PFSK-1 (cell line): Measurements from ENCODE around the gene ETV2.

Experiments used
- FOXP2 ChIP-seq: optimal IDR thresholded peaks from 2 replicates; pipeline ENCODE3; 2011; ENCODE audit warnings: borderline replicate concordance, control low read depth, inconsistent platforms; ENCODE audit not compliant: insufficient read depth; ENCODE audit errors: extremely low read length, extremely low read depth
- POLR2AphosphoS5 ChIP-seq: IDR thresholded peaks from 2 replicates; pipeline ENCODE4 v1.6.1; 2012; ENCODE audit warnings: low read depth, mild to moderate bottlenecking, control low read depth, low read length, moderate library complexity
- SIN3A ChIP-seq: IDR thresholded peaks from 2 replicates; pipeline ENCODE4 v1.6.1; 2012; ENCODE audit warnings: mild to moderate bottlenecking, low read length, moderate library complexity, borderline replicate concordance; ENCODE audit not compliant: insufficient read depth
- TAF1 ChIP-seq: IDR thresholded peaks from 2 replicates; pipeline ENCODE4 v1.6.1; 2012; ENCODE audit warnings: low read length, control low read depth, borderline replicate concordance; ENCODE audit not compliant: insufficient read depth
- TF ChIP-seq, protein P1 (sequence below), 2 experiments: IDR thresholded peaks; 2 replicates each; pipeline versions ENCODE4 v1.6.1 to v1.8.0; 2011 to 2012; ENCODE audit warnings: low read depth in 2 of 2, low read length in 2 of 2, control low read depth in 1 of 2, inconsistent platforms in 1 of 2, mild to moderate bottlenecking in 1 of 2, moderate library complexity in 1 of 2; ENCODE audit not compliant: insufficient read depth in 1 of 2

ETV2 gene

GRCh38 chr19:35693835-35694599 lies 52.5 kb downstream of the ETV2 start:
- TF ChIP-seq SIN3A, result no peak
- TF ChIP-seq FOXP2, result peak; percentile 42
- TF ChIP-seq, protein P1, sequence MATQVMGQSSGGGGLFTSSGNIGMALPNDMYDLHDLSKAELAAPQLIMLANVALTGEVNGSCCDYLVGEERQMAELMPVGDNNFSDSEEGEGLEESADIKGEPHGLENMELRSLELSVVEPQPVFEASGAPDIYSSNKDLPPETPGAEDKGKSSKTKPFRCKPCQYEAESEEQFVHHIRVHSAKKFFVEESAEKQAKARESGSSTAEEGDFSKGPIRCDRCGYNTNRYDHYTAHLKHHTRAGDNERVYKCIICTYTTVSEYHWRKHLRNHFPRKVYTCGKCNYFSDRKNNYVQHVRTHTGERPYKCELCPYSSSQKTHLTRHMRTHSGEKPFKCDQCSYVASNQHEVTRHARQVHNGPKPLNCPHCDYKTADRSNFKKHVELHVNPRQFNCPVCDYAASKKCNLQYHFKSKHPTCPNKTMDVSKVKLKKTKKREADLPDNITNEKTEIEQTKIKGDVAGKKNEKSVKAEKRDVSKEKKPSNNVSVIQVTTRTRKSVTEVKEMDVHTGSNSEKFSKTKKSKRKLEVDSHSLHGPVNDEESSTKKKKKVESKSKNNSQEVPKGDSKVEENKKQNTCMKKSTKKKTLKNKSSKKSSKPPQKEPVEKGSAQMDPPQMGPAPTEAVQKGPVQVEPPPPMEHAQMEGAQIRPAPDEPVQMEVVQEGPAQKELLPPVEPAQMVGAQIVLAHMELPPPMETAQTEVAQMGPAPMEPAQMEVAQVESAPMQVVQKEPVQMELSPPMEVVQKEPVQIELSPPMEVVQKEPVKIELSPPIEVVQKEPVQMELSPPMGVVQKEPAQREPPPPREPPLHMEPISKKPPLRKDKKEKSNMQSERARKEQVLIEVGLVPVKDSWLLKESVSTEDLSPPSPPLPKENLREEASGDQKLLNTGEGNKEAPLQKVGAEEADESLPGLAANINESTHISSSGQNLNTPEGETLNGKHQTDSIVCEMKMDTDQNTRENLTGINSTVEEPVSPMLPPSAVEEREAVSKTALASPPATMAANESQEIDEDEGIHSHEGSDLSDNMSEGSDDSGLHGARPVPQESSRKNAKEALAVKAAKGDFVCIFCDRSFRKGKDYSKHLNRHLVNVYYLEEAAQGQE (IDR thresholded peaks at IDR 0.05; ENCODE audit: insufficient read depth in 1 of 2, low read depth in 2 of 2, low read length in 2 of 2), result peak in 1 of 2 experiments; percentile 47; a peak in 1 of 4 replicates
- TF ChIP-seq TAF1, result no peak
- no peak for TF ChIP-seq POLR2AphosphoS5
